HFFc6 (cell line): ENCODE results near the gene TNNI3. TPM values are rescaled to one million over a fixed set of nuclear protein-coding genes. Genes with fewer than 3 reads are reported as not detected.
"Not testable (repeated sequence)": the region's sequence is repeated elsewhere in the genome, so short reads cannot be mapped to it uniquely, and the experiment has no call there.

ENCODE experiments used
- DNase-seq: peaks from one replicate; pipeline ENCODE4 v3.0.0-alpha.2; 2018
- H3K27ac Mint-ChIP-seq: 2 replicates; pipeline ENCODE4 v1.8.0; 2020; ENCODE audit warnings: mild to moderate bottlenecking, mixed read lengths
- H3K27me3 Mint-ChIP-seq: 2 replicates; pipeline ENCODE4 v1.8.0; 2021; ENCODE audit warnings: mild to moderate bottlenecking, moderate library complexity, mixed read lengths; ENCODE audit not compliant: insufficient read depth
- H3K36me3 Mint-ChIP-seq: 2 replicates; pipeline ENCODE4 v1.8.0; 2021; ENCODE audit warnings: low read depth, mixed read lengths
- H3K4me1 Mint-ChIP-seq: 2 replicates; pipeline ENCODE4 v1.8.0; 2020; ENCODE audit warnings: low read depth, mixed read lengths
- H3K4me3 Mint-ChIP-seq: 2 replicates; pipeline ENCODE4 v1.8.0; 2020; ENCODE audit warnings: mild to moderate bottlenecking, moderate library complexity, mixed read lengths
- H3K9me3 Mint-ChIP-seq: 2 replicates; pipeline ENCODE4 v1.8.0; 2020; ENCODE audit warnings: mild to moderate bottlenecking, mixed read lengths
- CTCF ChIP-seq: fragments of 200-600 bp; sonication (generic); IDR thresholded peaks from 2 replicates; pipeline ENCODE4 v1.5.0; 2021; ENCODE audit warnings: antibody characterized with exemption, mild to moderate bottlenecking
- total RNA-seq, 6 experiments: library from RNA; stranded (reverse); fragmentation: NEBNext Ultra II Directional; extraction: Animal tissue kit (Norgen Biotek cat#: 25700); gene quantifications; 2 replicates in 1 of 6; 3 replicates in 5 of 6; pipeline ENCODE4 v1.2.3, GENCODE V29; 2021

TNNI3 gene
- total RNA-seq, 6 experiments from 2014 or later = not detected

GRCh38 chr19:55174425-55175116, 17.0 kb upstream of the TNNI3 start:
- Mint-ChIP-seq H3K4me3 (peak overlapping the region; percentile 91), H3K27ac (0 out of 2 replicates have a peak overlapping the region, but pooled peaks have one; percentile 91), H3K4me1 (peaks cover 43% of the 10 kb centered on the region), H3K27me3 (peaks cover 5% of the 10 kb centered on the region; the same call in 1 of the 2 replicates), H3K36me3 (peaks cover 4% of the 10 kb centered on the region; the same call in 1 of the 2 replicates), H3K9me3 (no peaks in the 10 kb centered on the region)
- no peak for DNase-seq
- TF ChIP-seq CTCF = no peak

- Mint-ChIP-seq H3K36me3 (peaks cover 4% of the 10 kb centered on the region; the same call in 1 of the 2 replicates), H3K27ac (peak overlapping the region; percentile 91), H3K9me3 (no peaks in the 10 kb centered on the region), H3K4me1 (peaks cover 36% of the 10 kb centered on the region), H3K4me3 (peak overlapping the region; percentile 91), H3K27me3 (peaks cover 6% of the 10 kb centered on the region)
- DNase-seq = peak; percentile 81
- 0 out of 2 replicates have a peak, but pooled peaks have one; percentile 11 for TF ChIP-seq CTCF
Observed at GRCh38 chr19:55173714-55174409, 16.3 kb upstream of the TNNI3 start.

- Mint-ChIP-seq H3K9me3 (no peaks in the 10 kb centered on the region), H3K27me3 (peaks cover 4% of the 10 kb centered on the region), H3K4me3 (peak overlapping the region; percentile 91), H3K27ac (peak overlapping the region; percentile 91), H3K36me3 (peaks cover 4% of the 10 kb centered on the region; the same call in 1 of the 2 replicates), H3K4me1 (peaks cover 30% of the 10 kb centered on the region)
- TF ChIP-seq CTCF = no peak
- no peak for DNase-seq
Observed at GRCh38 chr19:55173186-55173713, 15.7 kb upstream of the TNNI3 start.

- H3K36me3 Mint-ChIP-seq = peaks cover 4% of the 10 kb centered on the region; the same call in 1 of the 2 replicates
- H3K4me3 Mint-ChIP-seq = peak overlapping the region; percentile 91
- no peaks in the 10 kb centered on the region for H3K9me3 Mint-ChIP-seq
- peaks cover 4% of the 10 kb centered on the region for H3K27me3 Mint-ChIP-seq
- H3K27ac Mint-ChIP-seq = peak overlapping the region; percentile 91
- peaks cover 28% of the 10 kb centered on the region for H3K4me1 Mint-ChIP-seq
- DNase-seq = peak; percentile 86
- TF ChIP-seq CTCF = peak; percentile 64
Observed at GRCh38 chr19:55172741-55173140, 15.2 kb upstream of the TNNI3 start.

GRCh38 chr19:55172318-55172717, 14.8 kb upstream of the TNNI3 start:
- Mint-ChIP-seq H3K27ac (peak overlapping the region; percentile 91), H3K4me3 (peak overlapping the region; percentile 91), H3K4me1 (peaks cover 28% of the 10 kb centered on the region)
- not testable (repeated sequence) for H3K9me3 Mint-ChIP-seq, H3K27me3 Mint-ChIP-seq, DNase-seq, H3K36me3 Mint-ChIP-seq

- Mint-ChIP-seq H3K36me3 (peaks cover 4% of the 10 kb centered on the region; the same call in 1 of the 2 replicates), H3K9me3 (no peaks in the 10 kb centered on the region), H3K27ac (0 out of 2 replicates have a peak overlapping the region, but pooled peaks have one; percentile 31), H3K27me3 (peaks cover 7% of the 10 kb centered on the region), H3K4me3 (peak overlapping the region; percentile 57), H3K4me1 (peaks cover 28% of the 10 kb centered on the region)
- no peak for TF ChIP-seq CTCF
- no peak for DNase-seq
Observed at GRCh38 chr19:55171440-55171839, 13.9 kb upstream of the TNNI3 start.
